ENCODE results near the gene SMIM14. TPM values are rescaled to one million over a fixed set of nuclear protein-coding genes. Genes with fewer than 3 reads are reported as not detected.

Gene SMIM14
- total and polyA plus RNA-seq, 2 of the 8 experiments (the other 6 are each of a cell fraction or from before 2014, with no cell fraction given): 29.1 to 31.0 TPM

DNA sequence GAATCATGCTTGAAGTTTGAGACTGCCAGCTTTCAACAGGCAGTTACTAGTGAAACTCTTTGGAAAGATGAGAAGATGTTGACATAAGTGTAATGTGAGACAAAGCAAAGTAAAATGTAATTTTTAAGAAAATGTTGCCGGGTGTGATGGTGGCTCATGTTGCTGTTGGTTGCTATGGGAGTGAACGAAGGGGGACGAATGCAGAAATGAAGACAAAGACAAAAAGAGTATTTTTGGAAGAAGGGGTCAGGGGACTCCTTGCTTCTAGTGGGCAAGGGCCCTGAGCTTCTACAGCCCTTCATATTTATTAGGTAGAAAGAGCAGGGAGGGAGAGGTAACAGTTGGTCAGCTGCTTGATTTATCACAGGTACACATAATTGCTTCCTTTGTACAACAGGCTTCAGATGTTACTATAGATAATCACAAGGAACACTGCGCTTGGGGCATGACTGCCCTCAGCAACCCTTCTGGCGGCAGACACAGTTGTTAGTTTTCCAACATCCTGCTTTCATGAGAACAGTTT lies 99.5 kb downstream of the SMIM14 start (continued):
- TF ChIP-seq ASH2L (IDR thresholded peaks at IDR 0.05; ENCODE audit: low read length) (no peak), PHF8 (conservative IDR thresholded peaks at IDR 0.05; ENCODE audit: low read depth, low read length) (no peak), RFX5 (IDR thresholded peaks at IDR 0.05; ENCODE audit: borderline replicate concordance, low read depth, low read length) (no peak), SIN3A (conservative IDR thresholded peaks at IDR 0.05 in 1 of 2, IDR thresholded peaks at IDR 0.05 in 1 of 2; ENCODE audit: low read depth in 1 of 2, low read length in 2 of 2) (no peak), EZH2 (IDR thresholded peaks at IDR 0.05; ENCODE audit: low read depth, low read length, severe bottlenecking) (no peak), SRF (IDR thresholded peaks at IDR 0.05; ENCODE audit: low read depth, low read length) (no peak), HDAC6 (IDR thresholded peaks at IDR 0.05; ENCODE audit: low read depth, low read length) (no peak), CREB1 (IDR thresholded peaks at IDR 0.05) (no peak)
